HG02852 (cell line): Measurements from ENCODE around the gene FOXK1.
A peak's percentile ranks its signal among the peaks of the same experiment; 100 is the strongest.
"Not testable (repeated sequence)": the region's sequence is repeated elsewhere in the genome, so short reads cannot be mapped to it uniquely, and the experiment has no call there.

Source experiments
- ATAC-seq: cut with Tn5 transposase; IDR thresholded peaks from one replicate; pipeline ENCODE4 v1.9.1; 2021; ENCODE audit warnings: mild to moderate bottlenecking, moderate library complexity; ENCODE audit not compliant: unreplicated experiment

Gene FOXK1

DNA sequence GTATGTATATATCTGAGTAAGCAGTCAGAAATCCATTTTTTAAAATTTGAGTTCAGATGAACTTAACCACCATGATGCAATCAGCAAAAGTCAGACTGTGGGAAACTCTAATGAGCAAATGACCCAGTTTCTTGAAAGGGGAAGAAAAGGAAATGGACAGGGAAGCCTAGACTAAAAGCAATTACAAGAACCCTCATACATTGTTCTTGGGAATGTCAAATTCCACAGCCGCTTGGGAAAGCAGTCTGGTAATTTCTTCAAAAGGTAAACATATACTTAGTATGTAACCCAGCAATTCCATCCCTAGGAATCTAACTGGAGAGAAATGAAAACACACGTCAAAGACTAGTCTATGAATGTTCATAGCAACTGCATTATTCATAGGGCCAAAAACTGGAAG, 16.4 kb upstream of the FOXK1 start:
- no peak for ATAC-seq

DNA sequence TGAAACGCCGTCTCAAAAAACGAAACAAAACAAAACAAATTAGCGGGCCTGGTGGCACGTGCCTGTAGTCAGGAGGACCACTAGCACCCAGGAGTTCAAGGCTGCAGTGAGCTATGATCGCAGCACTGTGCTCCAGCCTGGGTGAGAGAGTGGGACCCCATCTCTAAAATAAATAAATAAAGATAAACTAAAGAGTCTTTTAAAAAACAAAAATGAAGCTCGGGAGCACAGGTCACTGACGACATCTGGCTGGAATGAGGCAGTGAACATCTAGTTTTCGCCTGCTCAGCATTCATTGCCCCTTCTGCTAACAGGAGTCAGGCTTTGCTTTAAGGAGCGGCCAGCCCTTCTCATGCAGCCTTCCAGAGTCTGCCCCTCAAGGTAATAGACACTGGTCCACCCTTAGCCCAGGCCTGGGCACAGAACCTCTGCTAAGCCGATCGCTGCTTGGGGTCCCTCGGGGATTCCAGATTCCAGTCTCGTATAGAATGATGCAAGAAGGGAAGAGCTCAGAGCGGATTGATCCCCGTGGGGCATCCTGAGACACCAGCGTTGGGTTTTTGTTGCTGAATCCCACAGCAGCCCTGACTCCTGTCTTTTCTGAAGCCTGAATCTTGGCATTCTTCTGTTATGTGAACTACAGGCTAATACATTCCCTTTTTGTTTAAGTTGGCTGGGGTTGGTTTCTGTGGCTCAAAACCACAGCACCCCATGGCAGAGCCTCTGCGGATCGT, 14.2 kb upstream of the FOXK1 start:
- no peak for ATAC-seq

DNA sequence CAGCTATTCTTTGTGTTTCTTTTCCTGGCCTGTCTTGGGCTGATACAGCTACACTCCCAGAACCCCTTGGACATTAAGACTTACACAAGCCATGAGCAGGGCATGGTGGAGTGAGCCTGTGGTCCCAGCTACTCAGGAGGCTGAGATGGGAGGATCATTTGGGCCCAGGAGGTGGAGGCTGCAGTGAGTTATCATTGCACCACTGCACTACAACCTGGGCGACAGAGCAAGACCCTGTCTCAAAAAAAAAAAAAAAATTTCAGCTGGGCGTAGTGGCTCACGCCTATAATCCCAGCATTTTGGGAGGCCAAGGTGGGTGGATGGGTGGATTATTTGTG, 13.6 kb upstream of the FOXK1 start:
- no peak for ATAC-seq

DNA sequence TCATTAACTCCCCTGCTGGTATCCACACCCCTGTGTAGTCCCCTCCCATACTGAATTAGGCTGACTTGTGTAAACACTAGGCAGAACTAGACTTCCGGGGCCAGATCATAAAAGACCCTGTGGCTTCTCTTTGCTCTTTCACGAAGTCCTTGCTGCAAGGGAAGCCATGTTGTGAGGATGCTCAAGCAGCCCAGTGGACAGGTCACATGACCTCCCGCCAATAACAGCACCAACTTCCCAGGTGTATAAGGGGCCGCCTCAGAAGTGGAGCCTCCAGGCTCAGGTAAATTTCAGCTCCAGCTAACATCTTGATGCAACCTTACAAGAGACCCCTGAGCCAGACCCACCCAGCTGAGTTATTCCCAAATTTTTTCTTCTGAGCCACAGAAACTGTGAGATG, 11.3 kb upstream of the FOXK1 start:
- ATAC-seq = no peak

DNA sequence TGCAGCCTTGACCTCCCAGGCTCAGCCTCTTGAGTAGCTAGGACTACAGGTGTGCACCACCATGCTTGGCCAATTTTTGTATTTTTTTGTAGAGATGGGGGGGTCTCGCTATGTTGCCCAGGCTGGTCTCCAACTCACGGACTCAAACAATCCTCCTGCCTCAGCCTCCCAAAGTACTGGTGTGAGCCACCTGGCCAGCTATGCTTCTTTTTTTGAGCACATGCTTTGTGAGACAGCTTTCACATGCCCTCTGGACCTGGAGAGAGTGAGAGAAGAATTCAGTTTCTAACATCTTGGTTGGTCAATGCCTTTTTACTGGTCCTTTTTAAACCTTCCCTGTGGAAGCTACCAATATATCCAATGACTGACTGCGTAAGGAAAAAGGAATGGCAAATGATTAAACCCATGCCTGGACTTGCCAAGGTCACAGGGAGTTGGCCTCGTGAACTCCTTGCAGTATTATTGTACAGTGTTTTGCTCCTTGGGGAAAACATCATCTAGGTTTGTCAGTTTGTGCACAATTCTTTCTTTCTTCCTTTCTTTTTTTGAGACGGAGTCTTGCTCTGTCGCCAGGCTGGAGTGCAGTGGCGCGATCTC, 6.2 kb upstream of the FOXK1 start:
- ATAC-seq = no peak

DNA sequence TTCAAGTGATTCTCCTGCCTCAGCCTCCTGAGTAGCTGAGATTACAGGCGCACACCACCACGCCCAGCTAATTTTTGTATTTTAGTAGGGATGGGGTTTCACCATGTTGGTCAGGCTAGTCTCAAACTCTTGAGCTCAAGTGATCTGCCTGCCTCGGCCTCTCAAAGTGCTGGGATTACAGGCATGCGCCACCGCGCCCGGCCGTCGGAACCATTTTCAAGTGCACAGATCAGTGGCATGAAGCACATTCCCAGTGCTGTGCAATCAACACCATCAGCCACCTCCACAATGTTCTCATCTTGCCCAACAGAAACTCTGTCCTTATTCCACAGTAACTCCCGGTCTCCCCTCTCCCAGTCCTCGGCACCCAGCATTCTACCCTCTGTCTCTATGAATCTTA, 4.6 kb upstream of the FOXK1 start:
- not testable (repeated sequence) for ATAC-seq

DNA sequence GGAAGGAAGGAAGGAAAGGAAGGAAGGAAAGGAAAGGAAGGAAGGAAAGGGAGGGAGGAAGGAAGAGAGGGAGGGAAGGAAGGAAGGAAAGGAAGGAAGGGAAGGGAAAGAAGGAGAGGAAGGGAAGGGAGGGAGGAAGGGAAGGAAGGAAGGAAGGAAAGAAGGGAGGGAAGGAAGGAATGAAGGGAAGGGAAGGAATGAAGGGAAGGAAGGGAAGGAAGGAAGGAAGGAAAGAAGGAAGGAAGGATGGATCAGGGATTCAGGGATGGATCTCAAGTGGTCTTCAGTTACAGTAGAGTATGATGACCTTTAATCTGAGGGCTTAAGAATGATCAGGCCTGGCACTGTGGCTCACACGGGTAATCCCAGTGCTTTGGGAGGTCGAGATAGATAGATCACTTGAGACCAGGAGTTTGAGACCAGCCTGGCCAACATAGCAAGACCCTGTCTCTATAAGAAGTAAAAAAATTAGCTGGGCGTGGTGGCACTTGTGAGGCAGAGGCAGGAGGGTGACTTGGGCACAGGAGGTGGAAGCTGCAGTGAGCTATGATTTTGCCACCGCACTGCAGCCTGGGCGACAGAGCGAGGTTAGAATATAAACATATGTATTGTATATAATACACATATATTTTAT, 760 bp upstream of the FOXK1 start:
- ATAC-seq = no peak

DNA sequence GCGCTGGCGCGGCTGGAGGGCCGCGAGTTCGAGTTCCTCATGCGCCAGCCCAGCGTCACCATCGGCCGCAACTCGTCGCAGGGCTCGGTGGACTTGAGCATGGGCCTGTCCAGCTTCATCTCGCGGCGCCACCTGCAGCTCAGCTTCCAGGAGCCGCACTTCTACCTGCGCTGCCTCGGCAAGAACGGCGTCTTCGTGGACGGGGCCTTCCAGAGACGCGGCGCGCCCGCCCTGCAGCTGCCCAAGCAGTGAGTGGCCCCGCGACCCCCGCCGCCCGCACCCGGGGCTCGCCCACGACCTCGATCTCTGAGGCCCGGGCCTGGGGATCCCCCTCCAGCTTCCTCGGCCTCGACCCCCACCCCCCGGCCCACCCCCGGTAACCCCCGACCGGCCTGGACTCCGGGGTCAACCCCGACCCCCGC, 537 bp downstream of the FOXK1 start:
- peak; percentile 39 for ATAC-seq

DNA sequence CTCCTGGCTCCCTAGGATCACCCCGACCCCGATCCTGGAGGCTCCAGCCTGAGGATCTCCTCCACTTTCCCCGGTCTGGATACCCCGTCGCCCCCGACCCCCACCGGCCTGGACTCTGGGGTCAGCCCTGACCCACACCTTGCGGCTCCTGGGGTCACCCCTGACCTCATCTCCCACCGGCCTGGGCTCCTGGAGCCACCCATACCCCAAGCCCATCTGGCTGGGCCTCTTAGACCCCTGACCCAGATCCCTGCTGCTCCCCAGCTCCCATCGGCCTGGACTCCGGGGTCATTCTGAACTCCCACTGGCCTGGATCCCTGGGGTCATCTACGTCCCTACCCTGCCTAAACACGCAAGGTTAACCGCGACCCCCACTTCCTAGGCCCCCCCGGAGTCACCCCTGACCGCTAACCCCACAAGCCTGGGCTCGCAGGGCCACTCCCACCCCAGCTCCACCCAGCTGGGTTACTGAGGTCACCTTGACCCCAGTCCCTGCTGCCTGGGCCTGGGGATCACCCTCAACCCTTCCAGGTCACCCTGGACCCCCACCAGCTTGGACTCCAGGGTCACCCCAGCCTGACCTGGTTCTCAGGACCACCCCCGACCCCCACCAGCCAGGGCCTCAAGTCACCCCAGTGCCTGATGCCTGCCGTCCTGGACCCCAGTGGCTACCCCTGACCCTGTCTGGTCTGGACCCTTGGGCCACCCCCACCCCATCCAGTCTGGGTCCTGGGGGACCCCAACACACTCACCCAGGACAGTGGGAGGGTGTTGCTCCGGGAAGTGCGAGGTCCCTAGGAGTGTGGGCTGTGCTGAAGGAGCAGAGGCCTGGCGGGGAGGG, 1.2 kb downstream of the FOXK1 start:
- no peak for ATAC-seq

DNA sequence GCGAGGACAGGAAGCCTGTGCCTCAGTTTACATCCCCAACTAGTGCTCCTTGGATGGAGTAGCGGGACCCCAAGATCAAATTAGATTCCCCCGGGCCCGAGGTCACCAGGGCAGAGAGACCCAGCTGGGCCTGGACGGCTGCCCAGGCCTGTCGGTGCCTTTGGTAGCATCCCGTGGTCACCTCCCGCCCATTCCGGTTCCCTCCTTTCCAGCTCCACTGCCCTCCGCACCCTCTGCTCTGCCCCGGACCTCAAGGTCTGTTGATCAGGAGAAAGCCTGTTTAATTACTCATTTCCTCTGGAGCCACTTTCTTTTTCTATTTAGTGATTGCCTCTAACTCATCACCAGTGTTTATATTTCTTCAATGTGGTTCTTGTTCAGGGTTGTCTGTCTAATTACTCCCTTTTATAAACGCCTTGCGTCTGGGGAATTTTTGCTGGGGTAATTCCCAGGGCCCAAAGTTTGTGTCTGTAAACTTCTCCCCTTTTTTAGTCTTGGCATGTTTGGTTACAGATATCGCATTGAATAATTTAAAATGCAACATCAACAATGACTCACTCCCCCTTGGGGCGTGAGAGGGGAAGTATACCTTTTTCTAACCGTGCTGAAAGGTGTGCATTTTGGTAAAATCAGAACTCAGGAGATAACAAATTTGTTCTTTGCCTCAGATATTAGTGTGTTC, 1.9 kb downstream of the FOXK1 start:
- peak; percentile 21 for ATAC-seq

DNA sequence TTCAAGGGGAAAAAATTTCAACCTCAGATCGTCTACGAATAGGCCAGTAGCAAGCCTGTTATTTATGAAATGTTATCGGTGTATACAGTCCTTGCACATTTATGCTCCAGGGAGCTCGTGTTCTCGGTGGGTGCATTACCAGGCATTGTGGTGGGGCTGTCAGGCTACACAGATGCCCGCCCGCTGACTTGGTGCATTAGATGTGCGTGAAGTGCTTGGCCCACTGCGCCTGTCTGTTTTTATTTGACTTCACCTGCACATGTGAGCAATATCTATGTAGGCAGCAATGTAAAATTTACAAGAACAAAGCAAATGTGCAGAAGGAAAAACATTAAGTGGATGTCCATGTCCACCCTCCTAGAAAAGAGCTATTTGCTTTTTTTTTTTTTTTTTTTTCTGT, 2.8 kb downstream of the FOXK1 start:
- no peak for ATAC-seq

DNA sequence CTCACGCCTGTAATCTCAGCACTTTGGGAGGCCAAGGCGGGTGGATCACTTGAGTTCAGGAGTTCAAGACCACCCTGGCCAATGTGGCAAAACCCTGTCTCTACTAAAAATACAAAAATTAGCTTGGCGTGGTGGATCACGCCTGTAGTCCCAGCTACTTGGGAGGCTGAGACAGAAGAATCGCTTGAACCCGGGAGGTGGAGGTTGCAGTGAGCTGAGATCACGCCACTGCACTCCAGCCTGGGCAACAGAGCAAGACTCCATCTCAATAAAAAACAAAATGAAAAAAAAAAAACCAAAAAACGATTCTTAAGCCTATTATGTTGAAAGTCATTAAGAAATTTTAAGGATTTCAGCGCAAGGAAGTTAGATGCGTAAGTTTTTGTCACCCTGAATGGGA, 3.6 kb downstream of the FOXK1 start:
- not testable (repeated sequence) for ATAC-seq

DNA sequence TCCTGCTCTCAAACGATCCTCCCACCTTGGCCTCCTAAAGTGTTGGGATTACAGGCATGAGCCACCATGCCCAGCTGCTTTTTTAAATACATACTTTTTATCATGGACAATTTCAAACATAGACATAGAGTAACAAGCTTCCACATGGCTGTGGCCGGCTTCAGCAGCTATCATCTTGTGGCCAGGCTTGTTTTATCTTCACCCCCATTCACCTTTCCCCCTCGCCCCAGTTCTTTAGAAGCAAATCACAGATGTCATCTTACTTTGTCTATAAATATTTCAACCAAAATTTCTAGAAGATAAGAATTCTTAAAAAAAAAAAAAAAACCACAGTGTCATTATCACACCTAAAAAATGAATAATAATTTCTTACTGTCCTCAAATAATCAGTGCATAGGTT, 5.9 kb downstream of the FOXK1 start:
- no peak for ATAC-seq

DNA sequence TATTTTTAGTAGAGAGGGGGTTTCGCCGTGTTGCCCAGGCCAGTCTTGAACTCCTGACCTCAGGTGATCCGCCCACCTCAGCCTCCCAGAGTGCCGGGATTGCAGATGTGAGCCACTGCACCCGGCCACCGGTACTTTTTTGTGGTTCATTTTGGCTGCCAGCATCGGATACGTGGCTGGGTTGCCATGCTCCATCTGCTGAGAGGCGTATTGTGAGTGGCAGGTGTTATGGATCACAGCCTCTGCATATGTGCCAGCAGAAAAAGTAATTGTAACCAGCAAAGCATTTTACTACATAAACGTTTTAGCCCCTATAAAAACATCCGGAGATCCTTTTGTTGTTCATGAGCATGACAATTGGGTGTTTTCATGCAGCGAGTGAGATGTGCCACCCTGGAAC, 7.1 kb downstream of the FOXK1 start:
- no peak for ATAC-seq

DNA sequence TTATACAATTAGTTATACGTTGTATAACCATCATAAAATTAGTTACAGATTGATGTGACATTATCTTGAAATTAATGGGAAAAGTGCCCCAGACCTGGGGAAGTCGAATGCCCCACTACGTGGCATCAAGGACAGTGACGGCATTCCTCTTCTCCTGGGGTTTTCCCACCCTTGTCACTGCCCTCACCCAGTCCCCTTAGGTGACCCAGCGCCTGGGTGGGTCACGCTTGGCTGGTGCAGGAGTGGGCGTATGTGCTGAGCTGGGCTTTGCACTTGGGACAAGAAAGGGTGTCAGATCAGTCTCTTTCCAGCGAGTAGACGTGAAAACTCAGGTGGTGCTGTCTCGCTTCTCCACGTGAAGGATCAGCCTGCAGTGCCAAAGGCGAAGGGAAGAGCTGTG, 7.6 kb downstream of the FOXK1 start:
- ATAC-seq = peak; percentile 55

DNA sequence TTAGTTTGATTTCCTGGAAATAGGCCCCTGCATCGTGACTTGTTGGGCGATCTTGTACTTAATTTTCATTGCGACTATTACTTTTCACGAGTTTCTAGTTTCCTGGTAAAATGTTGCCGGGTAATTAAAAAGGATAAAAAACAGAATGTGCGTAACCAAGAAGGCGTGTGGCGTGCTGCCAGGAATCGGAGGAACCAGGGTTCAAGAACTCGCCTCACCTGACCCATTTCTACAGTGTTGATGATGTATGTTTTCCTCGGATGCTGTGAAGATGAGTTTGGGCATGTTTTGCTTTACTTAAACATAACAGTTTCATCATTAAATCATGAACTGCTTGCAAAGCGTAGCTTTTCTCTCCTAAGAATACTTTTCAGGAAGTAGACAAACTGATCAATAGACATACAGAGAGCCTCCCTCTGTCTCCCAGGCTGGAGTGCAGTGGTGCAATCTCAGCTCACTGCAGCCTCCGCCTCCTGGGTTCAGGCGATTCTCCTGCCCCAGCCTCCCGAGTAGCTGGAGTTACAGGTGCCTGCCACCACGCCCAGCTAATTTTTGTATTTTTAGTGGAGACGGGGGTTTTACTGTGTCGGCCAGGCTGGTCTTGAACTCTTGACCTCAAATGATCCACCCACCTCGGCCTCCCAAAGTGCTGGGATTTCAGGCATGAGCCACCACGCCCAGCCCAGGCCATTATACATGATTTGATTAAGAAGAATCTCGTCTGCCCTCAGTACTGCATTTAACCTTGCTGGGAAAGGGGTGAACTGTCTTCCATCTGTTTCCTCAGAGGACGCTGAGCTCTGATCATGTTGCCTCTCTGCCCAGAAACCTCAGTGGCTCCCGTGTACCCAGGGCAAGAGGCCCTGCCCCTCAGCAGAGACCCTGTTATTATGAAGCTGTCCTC, 9.1 kb downstream of the FOXK1 start:
- no peak for ATAC-seq

DNA sequence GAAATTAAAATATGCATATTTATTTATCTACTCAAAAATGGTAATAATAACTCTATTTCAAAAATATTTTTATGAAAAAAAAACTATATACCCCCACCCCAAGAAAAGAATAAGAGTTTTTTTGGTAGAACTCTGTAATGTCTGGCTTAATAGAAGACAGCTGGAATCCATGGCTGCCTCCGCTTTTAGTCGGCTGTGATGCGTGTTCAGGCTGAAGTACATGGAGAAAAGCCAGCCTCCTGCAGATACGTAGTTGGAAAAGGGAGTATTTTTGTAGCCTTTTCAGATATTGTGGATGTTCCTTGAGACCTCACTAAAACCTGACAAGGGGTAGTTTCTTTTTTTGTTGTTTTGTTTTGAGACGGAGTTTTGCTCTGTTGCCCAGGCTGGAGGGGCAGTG, 10.0 kb downstream of the FOXK1 start:
- ATAC-seq = no peak

DNA sequence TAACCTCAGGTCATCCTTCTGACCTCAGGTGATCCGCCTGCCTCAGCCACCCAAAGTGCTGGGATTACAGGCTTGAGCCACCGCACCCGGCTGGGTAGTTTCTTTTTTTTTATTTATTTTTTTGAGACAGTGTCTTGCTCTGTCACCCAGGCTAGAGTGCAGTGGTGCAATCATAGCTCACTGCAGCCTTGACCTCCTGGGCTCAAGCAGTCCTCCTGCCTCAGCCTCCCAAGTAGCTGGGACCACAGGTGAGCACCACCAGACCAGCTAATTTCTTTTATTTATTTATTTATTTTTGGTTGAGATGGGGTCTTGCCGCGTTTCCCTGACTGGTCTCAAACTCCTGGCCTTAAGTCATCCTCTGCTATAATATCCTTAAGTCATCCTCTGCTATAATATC, 10.5 kb downstream of the FOXK1 start:
- ATAC-seq = not testable (repeated sequence)

DNA sequence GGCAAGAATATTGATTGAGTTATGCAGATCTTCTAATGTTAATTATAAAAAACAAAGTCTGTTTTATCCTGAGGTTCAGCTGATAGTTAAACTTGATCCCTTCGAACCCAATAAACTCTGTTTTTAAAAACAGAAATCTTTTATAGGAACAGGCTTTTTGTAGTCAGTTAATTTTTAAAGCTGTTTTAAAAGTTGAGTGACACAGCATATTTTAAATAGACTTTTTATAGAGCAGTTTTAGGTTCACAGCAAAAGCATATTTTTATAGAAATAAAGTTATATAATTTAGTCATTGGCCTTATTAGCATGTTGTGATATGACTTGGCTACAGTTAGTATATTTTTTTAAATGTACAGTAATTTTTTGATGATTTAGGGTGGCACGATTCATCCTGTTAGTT, 11.1 kb downstream of the FOXK1 start:
- ATAC-seq = no peak

DNA sequence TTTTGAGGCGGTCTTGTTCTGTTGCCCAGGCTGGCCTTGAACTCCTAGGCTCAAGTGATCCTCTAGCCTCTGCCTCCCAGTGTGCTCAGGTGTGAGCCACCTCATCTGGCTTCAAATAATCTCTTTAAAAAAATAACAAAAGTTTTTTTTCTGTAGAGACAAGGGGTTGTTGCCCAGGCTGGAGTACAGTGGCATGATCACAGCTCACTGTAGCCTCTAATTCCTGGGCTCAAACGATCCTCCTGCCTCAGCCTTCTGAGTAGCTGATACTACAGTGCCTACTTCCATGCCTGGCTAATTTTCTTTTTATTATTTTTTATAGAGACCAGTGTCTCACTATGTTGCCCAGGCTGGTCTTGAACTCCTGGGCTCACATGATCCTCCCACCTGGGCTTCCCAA, 11.7 kb downstream of the FOXK1 start:
- no peak for ATAC-seq
